Suprapubic skin (tissue), 4 donors: ENCODE data around the gene ATP9B.

Experiments
- EP300 ChIP-seq: sonication (generic); formaldehyde crosslinking; IDR thresholded peaks from one replicate; pipeline ENCODE4 v1.6.1; 2017; ENCODE audit warnings: antibody characterized with exemption
- POLR2AphosphoS5 ChIP-seq, 3 donors: sonication (generic); formaldehyde crosslinking; IDR thresholded peaks; one replicate each; pipeline ENCODE4 v1.6.1; 2017; ENCODE audit warnings: antibody characterized with exemption in 3 of 3
- TF ChIP-seq, protein P1 (sequence below), 2 donors: fragments of 200-600 bp in 1 of 2; fragments of 450-650 bp in 1 of 2; sonication (generic) in 1 of 2; IDR thresholded peaks; one replicate each; pipeline ENCODE4 v1.5.1; 2016 to 2019; ENCODE audit warnings: antibody characterized with exemption in 2 of 2, mild to moderate bottlenecking in 1 of 2, moderate library complexity in 1 of 2

DNA sequence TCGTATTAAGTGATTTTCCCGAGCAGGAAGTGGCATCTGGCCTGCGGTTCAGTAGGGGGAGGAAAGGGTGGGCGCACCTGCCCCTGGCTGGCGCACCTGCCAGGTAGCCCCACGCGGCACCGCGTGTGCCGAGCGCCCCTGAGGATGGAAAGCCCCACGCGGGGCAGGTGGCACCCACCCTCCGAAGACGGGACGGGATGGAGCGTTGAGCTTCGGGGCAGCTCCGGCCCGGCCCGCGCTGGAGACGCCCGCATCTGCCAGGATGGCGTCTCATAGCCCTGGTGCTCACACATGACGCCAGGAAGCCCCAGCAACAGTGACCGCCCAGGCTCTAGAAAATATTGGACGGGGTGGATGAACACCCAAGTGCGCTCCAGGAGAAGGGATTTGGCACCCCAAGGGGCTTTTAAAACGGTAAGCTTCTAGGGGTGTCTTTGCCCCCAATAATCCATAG, 324.0 kb downstream of the ATP9B start:
- TF ChIP-seq, protein P1, sequence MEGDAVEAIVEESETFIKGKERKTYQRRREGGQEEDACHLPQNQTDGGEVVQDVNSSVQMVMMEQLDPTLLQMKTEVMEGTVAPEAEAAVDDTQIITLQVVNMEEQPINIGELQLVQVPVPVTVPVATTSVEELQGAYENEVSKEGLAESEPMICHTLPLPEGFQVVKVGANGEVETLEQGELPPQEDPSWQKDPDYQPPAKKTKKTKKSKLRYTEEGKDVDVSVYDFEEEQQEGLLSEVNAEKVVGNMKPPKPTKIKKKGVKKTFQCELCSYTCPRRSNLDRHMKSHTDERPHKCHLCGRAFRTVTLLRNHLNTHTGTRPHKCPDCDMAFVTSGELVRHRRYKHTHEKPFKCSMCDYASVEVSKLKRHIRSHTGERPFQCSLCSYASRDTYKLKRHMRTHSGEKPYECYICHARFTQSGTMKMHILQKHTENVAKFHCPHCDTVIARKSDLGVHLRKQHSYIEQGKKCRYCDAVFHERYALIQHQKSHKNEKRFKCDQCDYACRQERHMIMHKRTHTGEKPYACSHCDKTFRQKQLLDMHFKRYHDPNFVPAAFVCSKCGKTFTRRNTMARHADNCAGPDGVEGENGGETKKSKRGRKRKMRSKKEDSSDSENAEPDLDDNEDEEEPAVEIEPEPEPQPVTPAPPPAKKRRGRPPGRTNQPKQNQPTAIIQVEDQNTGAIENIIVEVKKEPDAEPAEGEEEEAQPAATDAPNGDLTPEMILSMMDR (IDR thresholded peaks at IDR 0.05): no peak
- TF ChIP-seq POLR2AphosphoS5 (IDR thresholded peaks at IDR 0.05): no peak
- TF ChIP-seq EP300: no peak
